GM12872 (cell line): ENCODE results near the gene SLC7A1.

Experiments used
- TF ChIP-seq, protein P1 (sequence below): IDR thresholded peaks from 3 replicates; pipeline ENCODE4 v1.5.1; 2011; ENCODE audit warnings: low read depth, mild to moderate bottlenecking, low read length, moderate library complexity; ENCODE audit not compliant: insufficient read depth

SLC7A1 gene

DNA sequence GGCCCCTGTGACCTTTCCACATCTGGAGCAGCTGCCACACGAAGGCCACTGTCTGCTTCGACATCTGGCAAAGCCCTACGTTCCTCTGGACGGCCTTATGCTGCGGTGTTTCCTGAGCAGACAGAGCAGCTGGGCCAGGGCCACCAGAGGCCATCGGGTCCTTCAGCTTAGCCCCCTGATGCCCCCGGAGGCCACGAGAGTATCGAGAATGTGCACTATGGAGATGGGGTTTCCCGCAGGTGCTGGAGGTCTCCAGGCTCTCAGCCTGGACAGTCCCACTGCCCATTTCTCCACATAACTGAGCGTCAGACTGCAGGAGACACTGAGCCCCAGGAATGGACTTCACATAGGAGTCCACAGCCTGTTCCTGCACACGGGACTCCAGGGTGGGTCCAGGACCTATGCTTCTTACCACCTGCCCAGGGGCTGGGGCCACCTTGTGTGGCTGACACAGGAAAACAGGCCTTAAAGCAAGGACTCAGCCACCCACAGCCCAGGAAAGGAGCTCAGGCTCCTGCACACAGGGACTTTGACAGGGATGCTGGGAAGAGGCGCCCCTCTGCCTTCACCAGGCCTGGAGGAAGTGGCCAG is 80.7 kb downstream of the SLC7A1 start:
- TF ChIP-seq, protein P1, sequence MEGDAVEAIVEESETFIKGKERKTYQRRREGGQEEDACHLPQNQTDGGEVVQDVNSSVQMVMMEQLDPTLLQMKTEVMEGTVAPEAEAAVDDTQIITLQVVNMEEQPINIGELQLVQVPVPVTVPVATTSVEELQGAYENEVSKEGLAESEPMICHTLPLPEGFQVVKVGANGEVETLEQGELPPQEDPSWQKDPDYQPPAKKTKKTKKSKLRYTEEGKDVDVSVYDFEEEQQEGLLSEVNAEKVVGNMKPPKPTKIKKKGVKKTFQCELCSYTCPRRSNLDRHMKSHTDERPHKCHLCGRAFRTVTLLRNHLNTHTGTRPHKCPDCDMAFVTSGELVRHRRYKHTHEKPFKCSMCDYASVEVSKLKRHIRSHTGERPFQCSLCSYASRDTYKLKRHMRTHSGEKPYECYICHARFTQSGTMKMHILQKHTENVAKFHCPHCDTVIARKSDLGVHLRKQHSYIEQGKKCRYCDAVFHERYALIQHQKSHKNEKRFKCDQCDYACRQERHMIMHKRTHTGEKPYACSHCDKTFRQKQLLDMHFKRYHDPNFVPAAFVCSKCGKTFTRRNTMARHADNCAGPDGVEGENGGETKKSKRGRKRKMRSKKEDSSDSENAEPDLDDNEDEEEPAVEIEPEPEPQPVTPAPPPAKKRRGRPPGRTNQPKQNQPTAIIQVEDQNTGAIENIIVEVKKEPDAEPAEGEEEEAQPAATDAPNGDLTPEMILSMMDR: no peak

DNA sequence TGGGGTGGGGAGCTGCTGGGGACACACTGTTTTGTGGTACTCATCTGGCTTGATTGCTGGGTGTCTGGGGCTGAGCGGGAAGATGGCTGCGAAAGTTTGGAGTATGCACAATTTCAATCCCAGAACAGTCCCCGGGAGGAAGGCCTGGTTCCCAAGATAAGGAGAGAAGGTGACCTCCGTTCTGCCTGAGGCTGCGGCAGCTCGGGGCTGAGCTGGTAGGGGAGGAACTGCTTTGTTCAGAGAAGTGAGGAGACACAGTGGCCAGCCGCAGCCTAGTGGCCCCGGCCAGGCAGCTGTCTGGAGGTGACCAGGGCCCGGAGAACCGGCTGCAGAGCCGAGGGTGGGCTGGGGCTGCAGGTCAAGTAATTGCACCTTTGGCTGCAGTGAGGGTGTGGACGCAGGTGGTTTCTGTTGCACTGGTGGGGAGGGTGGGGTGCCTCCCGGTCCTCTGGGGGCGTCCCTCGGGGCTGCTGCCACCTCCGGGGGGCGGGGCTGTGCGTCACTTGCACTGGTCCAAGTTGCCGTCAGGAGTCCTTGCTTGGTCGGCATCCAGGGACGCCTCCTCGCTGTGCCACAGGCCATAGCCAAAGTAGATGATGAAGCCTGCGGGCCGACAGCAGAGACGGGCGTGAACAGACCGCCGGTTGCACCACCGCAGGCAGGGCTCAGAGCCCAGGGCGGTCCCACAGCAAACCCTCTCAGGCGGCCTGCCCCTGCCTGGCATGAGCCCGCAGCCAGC is 81.3 kb downstream of the SLC7A1 start:
- TF ChIP-seq, protein P1: no peak

DNA sequence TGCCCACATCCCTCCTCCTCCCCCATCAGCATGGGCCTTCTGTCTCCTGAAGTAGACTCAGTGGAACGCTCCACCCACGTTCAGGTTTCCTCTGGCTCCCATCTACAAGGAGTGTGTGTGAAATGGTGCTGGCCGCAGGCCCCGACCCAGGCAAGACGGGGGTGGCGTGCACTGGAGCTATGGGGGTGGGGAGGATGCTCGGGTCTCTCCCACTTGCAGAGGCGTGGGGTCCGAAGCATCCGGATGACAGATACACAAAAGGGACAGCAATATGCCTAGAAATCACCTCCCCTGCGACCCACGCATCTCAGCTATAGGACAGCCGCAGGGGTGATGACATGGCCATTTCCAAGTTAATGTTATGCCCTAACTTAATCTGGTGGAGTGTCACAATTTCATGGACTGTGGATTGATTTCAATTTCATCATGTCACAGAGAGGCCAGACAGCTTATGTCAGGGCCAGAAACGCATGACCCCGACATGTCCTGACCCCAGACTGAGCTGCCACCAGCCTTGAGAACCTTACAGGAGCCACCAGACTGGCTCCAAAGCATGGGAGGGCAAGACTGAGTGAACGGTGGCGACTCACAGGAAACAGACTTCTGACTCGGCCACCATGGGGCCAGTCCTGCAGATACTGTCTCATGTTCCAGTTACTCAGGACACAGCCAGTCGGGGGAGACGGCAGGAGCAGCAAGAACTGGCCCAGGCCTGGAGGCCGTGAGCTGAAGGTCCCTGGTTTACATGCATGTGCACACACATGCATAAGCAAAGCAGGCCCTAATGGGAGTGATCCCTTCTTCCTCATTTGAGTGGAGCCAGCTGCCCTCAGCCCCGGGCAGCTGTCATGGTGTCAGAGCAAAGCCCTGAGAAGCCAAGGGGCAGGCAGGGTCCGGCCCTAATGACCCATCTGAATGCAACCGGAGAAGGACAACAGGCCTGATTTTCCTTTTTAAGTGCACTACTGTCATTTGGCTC is 82.2 kb downstream of the SLC7A1 start:
- TF ChIP-seq, protein P1: no peak

DNA sequence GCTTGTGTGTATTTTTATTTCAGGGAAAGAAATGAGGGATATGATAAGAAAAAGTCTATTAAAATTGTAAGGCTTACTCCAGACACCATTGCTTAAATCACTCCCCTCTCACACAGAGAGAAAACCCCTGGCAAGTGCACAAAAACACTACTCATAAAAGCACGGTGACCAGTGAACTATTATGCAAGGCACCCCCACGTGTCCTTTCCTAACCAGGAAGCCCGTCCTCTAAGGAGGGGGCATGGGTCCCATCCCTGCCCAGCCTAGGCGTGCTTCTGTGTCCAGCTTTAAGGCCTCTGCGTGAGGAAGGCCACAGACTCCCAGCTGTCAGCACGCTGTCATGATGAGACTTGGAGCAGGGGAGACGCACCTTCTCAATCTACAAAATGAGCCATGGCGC is 83.5 kb downstream of the SLC7A1 start:
- TF ChIP-seq, protein P1: no peak

GRCh38 chr13:29511106-29511796 is 84.2 kb downstream of the SLC7A1 start:
- TF ChIP-seq, protein P1: no peak

DNA sequence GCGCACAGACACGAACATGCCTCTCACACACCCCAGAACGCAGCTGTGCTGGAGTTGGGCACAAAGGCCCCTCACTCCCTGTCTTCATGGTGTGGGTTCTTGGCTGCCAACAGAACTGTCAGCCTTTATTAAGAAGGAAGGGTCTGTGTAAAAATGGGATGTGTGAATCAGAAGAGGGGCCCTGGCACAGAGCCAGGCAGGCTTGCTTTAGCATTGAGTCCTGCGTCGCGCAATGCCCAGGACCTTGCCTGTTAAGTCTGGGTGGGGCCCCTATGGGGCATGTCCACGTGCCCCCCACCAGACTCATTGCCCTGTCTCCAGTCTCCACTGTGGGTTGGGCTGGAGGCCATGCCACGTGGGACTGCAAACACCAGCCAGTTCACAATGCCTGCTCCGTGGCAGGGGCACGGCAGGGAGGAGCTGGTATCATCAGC is 84.8 kb downstream of the SLC7A1 start:
- TF ChIP-seq, protein P1: no peak
